LNCaP clone FGC (cell line): Measurements from ENCODE around the gene RAD9B.
"Not testable (repeated sequence)": the region's sequence is repeated elsewhere in the genome, so short reads cannot be mapped to it uniquely, and the experiment has no call there.

Experiments used
- DNase-seq: peaks from one replicate; pipeline ENCODE4 v3.0.0-alpha.2; 2011; ENCODE audit warnings: low read depth
- H3K4me3 ChIP-seq: 2 replicates; pipeline ENCODE4 v1.5.1; 2011; ENCODE audit warnings: mild to moderate bottlenecking, low read depth, low read length, control low read depth
- CTCF ChIP-seq: IDR thresholded peaks from 2 replicates; pipeline ENCODE4 v1.5.1; 2012; ENCODE audit warnings: mild to moderate bottlenecking; ENCODE audit not compliant: control insufficient read depth, insufficient read depth; ENCODE audit errors: extremely low read depth

The RAD9B gene

GRCh38 chr12:110505332-110505731 is 3.2 kb downstream of the RAD9B start:
- no peak for DNase-seq
- no peak for TF ChIP-seq CTCF
- H3K4me3 ChIP-seq = no peak overlapping the region

- TF ChIP-seq CTCF = no peak
- no peak for DNase-seq
- no peak overlapping the region for H3K4me3 ChIP-seq
Measured at GRCh38 chr12:110508071-110508586, 6.0 kb downstream of the RAD9B start.

GRCh38 chr12:110513842-110514241 is 11.7 kb downstream of the RAD9B start:
- DNase-seq = no peak
- no peak for TF ChIP-seq CTCF
- no peak overlapping the region for H3K4me3 ChIP-seq

GRCh38 chr12:110514363-110514762 is 12.2 kb downstream of the RAD9B start:
- H3K4me3 ChIP-seq = no peak overlapping the region
- DNase-seq = no peak
- TF ChIP-seq CTCF = no peak

GRCh38 chr12:110516995-110517394 is 14.9 kb downstream of the RAD9B start:
- H3K4me3 ChIP-seq = no peak overlapping the region
- TF ChIP-seq CTCF = no peak
- no peak for DNase-seq

- H3K4me3 ChIP-seq, DNase-seq: not testable (repeated sequence)
Measured at GRCh38 chr12:110518014-110518413, 15.9 kb downstream of the RAD9B start.

- not testable (repeated sequence) for H3K4me3 ChIP-seq, DNase-seq
Measured at GRCh38 chr12:110520876-110521712, 19.0 kb downstream of the RAD9B start.

GRCh38 chr12:110528277-110528839 is 26.2 kb downstream of the RAD9B start:
- H3K4me3 ChIP-seq = no peak overlapping the region
- no peak for TF ChIP-seq CTCF
- DNase-seq = no peak
